Keratinocyte (primary cell): Measurements from ENCODE around the gene MADD. TPM values are rescaled to one million over a fixed set of nuclear protein-coding genes. Genes with fewer than 3 reads are reported as not detected.

Experiments used
- DNase-seq: peaks from one replicate; pipeline ENCODE4 v3.0.0-alpha.2; 2011; ENCODE audit warnings: low read depth, missing footprints, low spot score
- FAIRE-seq: peaks from 2 replicates; lab custom pipeline; 2011; peaks lifted over from hg19 to GRCh38; lab: Jason Lieb, UNC
- H2AFZ ChIP-seq: 2 replicates; pipeline ENCODE4 v1.6.0; 2012; ENCODE audit warnings: low read length, control low read depth, inconsistent platforms; ENCODE audit not compliant: control insufficient read depth
- H3K27ac ChIP-seq: 2 replicates; pipeline ENCODE4 v1.5.1; 2011; ENCODE audit warnings: low read length; ENCODE audit not compliant: control insufficient read depth, insufficient read depth
- H3K27me3 ChIP-seq: 3 replicates; pipeline ENCODE4 v1.6.0; 2011; ENCODE audit warnings: low read length; ENCODE audit not compliant: control insufficient read depth, insufficient read depth; ENCODE audit errors: extremely low read depth
- H3K36me3 ChIP-seq, 2 experiments: 2 replicates in 1 of 2; 3 replicates in 1 of 2; pipeline ENCODE4 v1.5.1; 2011; ENCODE audit warnings: low read length in 2 of 2, mild to moderate bottlenecking in 1 of 2; ENCODE audit not compliant: control insufficient read depth in 2 of 2, insufficient read depth in 2 of 2; ENCODE audit errors: extremely low read depth in 1 of 2
- H3K4me1 ChIP-seq: 3 replicates; pipeline ENCODE4 v1.5.1; 2011; ENCODE audit warnings: low read length; ENCODE audit not compliant: control insufficient read depth, insufficient read depth; ENCODE audit errors: extremely low read depth
- H3K4me2 ChIP-seq: 3 replicates; pipeline ENCODE4 v1.6.0; 2011; ENCODE audit warnings: low read depth, low read length; ENCODE audit not compliant: control insufficient read depth, insufficient read depth; ENCODE audit errors: extremely low read depth
- H3K4me3 ChIP-seq, 3 experiments: fragments of 200-600 bp in 1 of 3; sonication (generic) in 1 of 3; 2 replicates in 2 of 3; 3 replicates in 1 of 3; pipeline ENCODE4 v1.5.1; 2011 to 2016; ENCODE audit warnings: low read length in 3 of 3, mild to moderate bottlenecking in 3 of 3, control low read depth in 2 of 3, inconsistent platforms in 1 of 3, low read depth in 1 of 3, mixed read lengths in 1 of 3, mixed run types in 1 of 3, moderate library complexity in 1 of 3; ENCODE audit not compliant: control insufficient read depth in 2 of 3, insufficient read depth in 2 of 3; ENCODE audit errors: extremely low read depth in 1 of 3
- H3K79me2 ChIP-seq: 2 replicates; pipeline ENCODE4 v1.6.0; 2012; ENCODE audit warnings: low read length; ENCODE audit not compliant: control insufficient read depth, insufficient read depth
- H3K9ac ChIP-seq: 3 replicates; pipeline ENCODE4 v1.6.0; 2011; ENCODE audit warnings: low read length; ENCODE audit not compliant: control insufficient read depth, insufficient read depth; ENCODE audit errors: extremely low read depth
- H3K9me1 ChIP-seq: 3 replicates; pipeline ENCODE4 v1.6.0; 2011; ENCODE audit warnings: low read length; ENCODE audit not compliant: control insufficient read depth, insufficient read depth; ENCODE audit errors: extremely low read depth
- H3K9me3 ChIP-seq: 2 replicates; pipeline ENCODE4 v1.5.1; 2012; ENCODE audit warnings: low read depth, low read length; ENCODE audit not compliant: control insufficient read depth
- H4K20me1 ChIP-seq: 3 replicates; pipeline ENCODE4 v1.6.0; 2011; ENCODE audit warnings: low read length; ENCODE audit not compliant: control insufficient read depth, insufficient read depth; ENCODE audit errors: extremely low read depth
- CTCF ChIP-seq, 3 experiments: IDR thresholded peaks in 1 of 3; conservative IDR thresholded peaks in 1 of 3; optimal IDR thresholded peaks in 1 of 3; 2 replicates in 2 of 3; 3 replicates in 1 of 3; pipeline versions ENCODE3 to v1.5.1; 2011; ENCODE audit warnings: low read length in 3 of 3, mild to moderate bottlenecking in 3 of 3, moderate library complexity in 2 of 3, control low read depth in 1 of 3, inconsistent platforms in 1 of 3; ENCODE audit not compliant: insufficient read depth in 2 of 3; ENCODE audit errors: extremely low read depth in 1 of 3
- EZH2 ChIP-seq: IDR thresholded peaks from one replicate; pipeline ENCODE4 v1.6.1; 2012; ENCODE audit warnings: inconsistent platforms, mild to moderate bottlenecking, low read length, moderate library complexity
- dilution Hi-C: fragments of 300-500 bp; cut with MboI; formaldehyde crosslinking; loops from one replicate; pipeline ENCODE4 v1.7.0; 2020; ENCODE audit warnings: low sequenced_read_pairs; ENCODE audit not compliant: extremely low pct_ligation_motif_present
- polyA plus RNA-seq, 5 experiments: library from polyadenylated mRNA; depleted of rRNA in 3 of 5; stranded (reverse) in 3 of 5; stranded (forward) in 1 of 5; unstranded in 1 of 5; fragments of >200 nt; gene quantifications; 1 replicate in 1 of 5; 2 replicates in 3 of 5; 3 replicates in 1 of 5; pipeline versions ENCODE4 v1.2.1 to v1.2.3, GENCODE V29; 2011 to 2012; ENCODE audit warnings: missing spikeins in 2 of 5, low read depth in 1 of 5, low replicate concordance in 1 of 5

Gene MADD
- polyA plus RNA-seq, 1 donor (not counting 4 experiments of a cell fraction or from before 2014, with no cell fraction given) = 11.9 TPM

GRCh38 chr11:47260366-47260765 is 9.6 kb upstream of the MADD start:
- Histone ChIP-seq H3K9me1 (no peaks in the 10 kb centered on the region), H3K9me3 (no peaks in the 10 kb centered on the region), H4K20me1 (no peaks in the 10 kb centered on the region), H3K4me1 (peaks cover 17% of the 10 kb centered on the region), H2AFZ (no peak overlapping the region), H3K4me3 (no peak overlapping the region), H3K27ac (no peak overlapping the region), H3K27me3 (no peaks in the 10 kb centered on the region), H3K4me2 (no peak overlapping the region), H3K36me3 (no peaks in the 10 kb centered on the region), H3K79me2 (no peaks in the 10 kb centered on the region), H3K9ac (no peak overlapping the region)
- DNase-seq (no peak), FAIRE-seq (no peak)
- TF ChIP-seq CTCF (optimal IDR thresholded peaks at IDR 0.05 in 1 of 3, IDR thresholded peaks at IDR 0.05 in 1 of 3, conservative IDR thresholded peaks at IDR 0.05 in 1 of 3; ENCODE audit: extremely low read depth in 1 of 3, insufficient read depth in 2 of 3, low read length in 3 of 3) (no peak), EZH2 (no peak)
- dilution Hi-C loops = no loop called here

- FAIRE-seq (no peak), DNase-seq (no peak)
- no peaks in the 10 kb centered on the region for H3K27me3 ChIP-seq
- TF ChIP-seq CTCF (optimal IDR thresholded peaks at IDR 0.05 in 1 of 3, IDR thresholded peaks at IDR 0.05 in 1 of 3, conservative IDR thresholded peaks at IDR 0.05 in 1 of 3; ENCODE audit: extremely low read depth in 1 of 3, insufficient read depth in 2 of 3, low read length in 3 of 3) = no peak
- TF ChIP-seq EZH2 = no peak
- H3K9me3 ChIP-seq = no peaks in the 10 kb centered on the region
- no peak overlapping the region for H3K4me2 ChIP-seq
- no peaks in the 10 kb centered on the region for H3K36me3 ChIP-seq
- H3K27ac ChIP-seq = no peak overlapping the region
- dilution Hi-C loops = no loop called here
- no peak overlapping the region for H3K4me3 ChIP-seq
- H3K4me1 ChIP-seq = peaks cover 22% of the 10 kb centered on the region
- no peaks in the 10 kb centered on the region for H4K20me1 ChIP-seq
- no peak overlapping the region for H2AFZ ChIP-seq
- H3K9me1 ChIP-seq = no peaks in the 10 kb centered on the region
- no peak overlapping the region for H3K9ac ChIP-seq
- H3K79me2 ChIP-seq = no peaks in the 10 kb centered on the region
Observed at GRCh38 chr11:47261291-47261800, 8.6 kb upstream of the MADD start.
